Colonic mucosa (tissue), 4 donors: ENCODE data around the gene APOL6. TPM values are rescaled to one million over a fixed set of nuclear protein-coding genes. Genes with fewer than 3 reads are reported as not detected.

Experiments used
- DNase-seq: peaks from one replicate; pipeline ENCODE4 v3.0.0-alpha.2; 2020
- H3K27ac ChIP-seq: fragments of 200-600 bp; one replicate; pipeline ENCODE4 v1.8.0; 2021
- H3K27me3 ChIP-seq: fragments of 200-600 bp; one replicate; pipeline ENCODE4 v1.8.0; 2021
- H3K36me3 ChIP-seq: fragments of 200-600 bp; one replicate; pipeline ENCODE4 v1.8.0; 2021
- H3K4me1 ChIP-seq: fragments of 200-600 bp; one replicate; pipeline ENCODE4 v1.8.0; 2021; ENCODE audit warnings: mild to moderate bottlenecking
- H3K4me3 ChIP-seq: fragments of 200-600 bp; one replicate; pipeline ENCODE4 v1.8.0; 2021
- H3K9ac ChIP-seq, 2 donors: one replicate each; pipeline ENCODE4 v1.7.0; 2013; ENCODE audit warnings: control low read depth in 2 of 2, low read depth in 2 of 2, low read length in 2 of 2
- H3K9me3 ChIP-seq: fragments of 200-600 bp; one replicate; pipeline ENCODE4 v1.8.0; 2021
- intact Hi-C: fragments of 100-400 bp; cut with DNase I; formaldehyde crosslinking; loops from one replicate; pipeline ENCODE4 v1.14.1; 2022
- total RNA-seq, 2 donors: library from RNA; stranded (reverse); fragmentation: NEBNext Ultra II Directional in 1 of 2; extraction: Animal tissue kit (Norgen Biotek cat#: 25700) in 1 of 2; gene quantifications; one replicate each; pipeline ENCODE4 v1.2.1, GENCODE V29; 2021
- TF ChIP-seq, protein P1 (sequence below): fragments of 200-600 bp; IDR thresholded peaks from one replicate; pipeline ENCODE4 v1.8.0; 2022; ENCODE audit warnings: antibody characterized with exemption, mild to moderate bottlenecking
- donor health status: healthy.
- donor health status: DM: no; HTN: no; CAD: no.
- donor health status: DM: no; HTN: no; CAD: no.

APOL6 gene
- total RNA-seq, 2 donors from 2014 or later: 31.4 to 40.3 TPM

DNA sequence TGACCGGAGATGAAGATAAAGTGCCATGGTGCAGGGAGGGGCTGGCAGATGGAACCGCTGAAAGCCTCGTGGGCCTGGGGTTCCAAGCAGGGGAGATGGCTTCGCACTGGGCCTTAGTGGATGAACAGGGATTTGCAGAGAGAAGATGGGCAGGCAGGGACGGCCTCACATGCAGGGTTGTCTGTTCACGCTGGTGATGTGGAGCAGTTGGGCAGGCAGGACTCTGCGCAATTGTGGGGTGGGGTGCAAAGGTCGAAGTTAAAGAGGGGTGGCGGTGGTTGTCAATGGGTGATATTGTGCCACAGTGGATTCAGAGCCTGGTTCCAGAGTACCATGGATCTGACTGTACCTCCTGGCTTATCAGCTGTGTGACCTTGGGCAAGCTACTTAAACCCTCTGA is 39.0 kb upstream of the APOL6 start:
- Histone ChIP-seq H3K27me3 (no peaks in the 10 kb centered on the region), H3K9me3 (no peaks in the 10 kb centered on the region), H3K4me3 (no peak overlapping the region), H3K36me3 (no peaks in the 10 kb centered on the region), H3K4me1 (no peaks in the 10 kb centered on the region), H3K9ac (no peak overlapping the region), H3K27ac (no peak overlapping the region)
- intact Hi-C loops: no loop called here
- TF ChIP-seq, protein P1, sequence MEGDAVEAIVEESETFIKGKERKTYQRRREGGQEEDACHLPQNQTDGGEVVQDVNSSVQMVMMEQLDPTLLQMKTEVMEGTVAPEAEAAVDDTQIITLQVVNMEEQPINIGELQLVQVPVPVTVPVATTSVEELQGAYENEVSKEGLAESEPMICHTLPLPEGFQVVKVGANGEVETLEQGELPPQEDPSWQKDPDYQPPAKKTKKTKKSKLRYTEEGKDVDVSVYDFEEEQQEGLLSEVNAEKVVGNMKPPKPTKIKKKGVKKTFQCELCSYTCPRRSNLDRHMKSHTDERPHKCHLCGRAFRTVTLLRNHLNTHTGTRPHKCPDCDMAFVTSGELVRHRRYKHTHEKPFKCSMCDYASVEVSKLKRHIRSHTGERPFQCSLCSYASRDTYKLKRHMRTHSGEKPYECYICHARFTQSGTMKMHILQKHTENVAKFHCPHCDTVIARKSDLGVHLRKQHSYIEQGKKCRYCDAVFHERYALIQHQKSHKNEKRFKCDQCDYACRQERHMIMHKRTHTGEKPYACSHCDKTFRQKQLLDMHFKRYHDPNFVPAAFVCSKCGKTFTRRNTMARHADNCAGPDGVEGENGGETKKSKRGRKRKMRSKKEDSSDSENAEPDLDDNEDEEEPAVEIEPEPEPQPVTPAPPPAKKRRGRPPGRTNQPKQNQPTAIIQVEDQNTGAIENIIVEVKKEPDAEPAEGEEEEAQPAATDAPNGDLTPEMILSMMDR: no peak
- no peak for DNase-seq

DNA sequence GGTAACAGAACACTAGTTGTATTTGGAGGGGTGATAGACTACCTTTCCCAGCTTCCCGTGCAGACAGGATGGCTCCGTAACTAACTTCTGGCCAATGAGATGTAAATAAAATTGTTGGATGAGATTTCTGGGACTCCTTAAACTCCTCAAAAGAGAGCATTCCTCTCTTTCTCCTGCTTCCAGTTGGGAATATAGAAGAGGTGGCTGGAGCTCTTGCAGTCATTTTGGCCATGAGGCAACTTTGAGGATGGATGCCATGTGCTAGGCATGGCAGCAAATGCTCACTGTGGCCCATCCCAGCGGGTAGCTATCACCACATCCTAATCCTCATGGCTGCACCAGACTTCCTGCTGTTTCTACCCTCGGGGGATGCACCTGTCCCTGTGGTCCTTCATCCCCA is 38.5 kb upstream of the APOL6 start:
- no peaks in the 10 kb centered on the region for H3K36me3 ChIP-seq
- intact Hi-C loops: no loop called here
- H3K4me3 ChIP-seq: no peak overlapping the region
- no peaks in the 10 kb centered on the region for H3K9me3 ChIP-seq
- H3K9ac ChIP-seq: no peak overlapping the region
- DNase-seq: no peak
- no peak overlapping the region for H3K27ac ChIP-seq
- TF ChIP-seq, protein P1: no peak
- no peaks in the 10 kb centered on the region for H3K27me3 ChIP-seq
- no peaks in the 10 kb centered on the region for H3K4me1 ChIP-seq

DNA sequence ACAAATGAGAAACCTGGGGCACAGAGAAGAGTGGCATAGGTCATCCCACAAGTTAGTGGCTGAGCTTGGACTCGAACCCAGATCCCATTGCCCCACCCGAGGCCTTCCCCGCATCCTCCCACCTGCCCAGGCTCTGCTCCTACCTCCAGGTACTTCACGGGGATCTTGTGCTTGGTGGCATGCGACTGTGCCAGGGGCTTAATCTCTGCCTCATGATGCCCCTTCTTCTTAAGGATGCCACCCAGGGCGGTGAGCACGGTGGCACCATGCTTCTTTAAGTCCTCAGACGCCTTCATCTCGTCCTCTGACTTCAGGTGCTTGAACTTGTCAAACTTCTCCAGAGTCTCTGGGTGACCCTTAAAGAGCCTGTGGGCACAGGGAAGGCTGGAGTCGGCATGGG is 37.5 kb upstream of the APOL6 start:
- Histone ChIP-seq H3K36me3 (no peaks in the 10 kb centered on the region), H3K4me3 (no peak overlapping the region), H3K27me3 (no peaks in the 10 kb centered on the region), H3K9ac (no peak overlapping the region), H3K27ac (no peak overlapping the region), H3K4me1 (no peaks in the 10 kb centered on the region), H3K9me3 (no peaks in the 10 kb centered on the region)
- no peak for DNase-seq
- intact Hi-C loops: no loop called here
- TF ChIP-seq, protein P1: no peak

DNA sequence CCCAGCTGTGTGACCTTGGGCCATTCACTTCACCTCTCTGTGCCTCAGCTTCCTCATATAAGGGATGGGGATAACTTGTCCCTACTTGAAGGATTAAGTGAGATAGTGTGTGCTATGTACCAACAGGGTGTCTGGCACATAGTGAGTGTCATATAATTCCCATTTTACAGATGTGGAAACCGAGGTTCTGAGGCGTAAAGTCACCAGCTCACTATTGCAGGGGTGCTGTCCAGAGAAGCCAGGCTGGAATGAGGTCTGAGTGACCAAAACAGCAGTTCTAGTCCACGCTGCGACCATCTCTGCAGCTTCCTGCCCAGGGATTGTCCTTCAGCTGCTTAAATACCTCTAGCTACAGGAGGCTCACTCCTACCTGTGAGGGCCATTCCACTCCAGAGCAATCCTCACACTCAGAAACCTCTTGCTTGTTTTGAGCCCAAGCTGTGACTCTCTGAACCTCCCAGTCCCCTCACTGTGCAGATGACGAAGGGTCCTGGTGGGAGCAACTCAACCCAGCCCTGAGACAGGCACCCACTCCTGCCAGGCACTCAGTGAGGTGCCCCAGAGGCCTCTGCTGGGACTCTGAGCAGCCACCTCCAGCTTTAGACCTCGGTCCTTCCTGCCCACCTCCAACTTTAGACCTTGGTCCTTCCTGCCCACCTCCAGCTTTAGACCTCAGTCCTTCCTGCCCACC is 36.9 kb upstream of the APOL6 start:
- intact Hi-C loops: no loop called here
- no peak for DNase-seq

DNA sequence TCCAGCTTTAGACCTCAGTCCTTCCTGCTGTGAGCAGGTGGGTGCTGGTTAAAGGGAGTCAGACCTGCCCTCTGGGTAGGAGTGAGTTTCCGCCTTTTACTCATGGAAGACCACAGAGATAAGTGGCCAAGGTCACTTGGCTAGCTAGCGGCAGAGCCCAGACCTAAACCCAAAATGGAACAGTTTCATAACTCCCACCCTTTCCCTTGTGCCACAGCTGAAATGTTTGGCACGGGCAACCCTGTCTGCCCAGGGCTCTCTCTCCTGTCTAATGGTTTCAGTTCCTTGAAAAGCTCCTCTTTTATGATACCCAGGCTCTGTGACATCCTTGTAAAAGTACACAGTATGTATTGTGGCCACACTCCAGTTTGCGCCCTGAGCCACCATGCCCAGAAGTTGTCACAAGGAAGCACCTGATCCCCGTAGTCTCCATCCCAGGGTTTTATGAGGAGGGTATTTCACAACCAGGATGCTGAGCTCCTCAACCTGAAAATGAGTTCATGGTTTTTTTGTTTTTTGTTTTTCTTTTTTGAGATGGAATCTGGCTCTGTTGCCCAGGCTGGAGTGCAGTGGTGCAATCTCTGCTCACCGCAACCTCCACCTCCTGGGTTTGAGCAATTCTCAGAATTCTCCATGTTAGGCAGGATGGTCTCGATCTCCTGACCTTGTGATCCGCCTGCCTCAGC is 36.2 kb upstream of the APOL6 start:
- Histone ChIP-seq H3K4me3 (no peak overlapping the region), H3K4me1 (no peaks in the 10 kb centered on the region), H3K36me3 (no peaks in the 10 kb centered on the region), H3K27me3 (no peaks in the 10 kb centered on the region), H3K9me3 (no peaks in the 10 kb centered on the region), H3K9ac (peak overlapping the region; percentile 2 to 30), H3K27ac (peak overlapping the region; percentile 47)
- TF ChIP-seq, protein P1: no peak
- intact Hi-C loops: no loop called here
- DNase-seq: peak; percentile 51

More for the DNA sequence above, 36.9 kb upstream of the APOL6 start:
- Histone ChIP-seq H3K27ac (peak overlapping the region; percentile 47), H3K9ac (peak overlapping the region; percentile 2 to 30), H3K27me3 (no peaks in the 10 kb centered on the region), H3K4me1 (no peaks in the 10 kb centered on the region), H3K9me3 (no peaks in the 10 kb centered on the region), H3K36me3 (no peaks in the 10 kb centered on the region), H3K4me3 (no peak overlapping the region)
- TF ChIP-seq, protein P1: no peak
